GM19463 (cell line): ENCODE results near the gene ATP2A1.

Experiments
- ATAC-seq: cut with Tn5 transposase; IDR thresholded peaks from one replicate; pipeline ENCODE4 v1.9.1; 2021; ENCODE audit warnings: mild to moderate bottlenecking, moderate library complexity; ENCODE audit not compliant: unreplicated experiment

The ATP2A1 gene

DNA sequence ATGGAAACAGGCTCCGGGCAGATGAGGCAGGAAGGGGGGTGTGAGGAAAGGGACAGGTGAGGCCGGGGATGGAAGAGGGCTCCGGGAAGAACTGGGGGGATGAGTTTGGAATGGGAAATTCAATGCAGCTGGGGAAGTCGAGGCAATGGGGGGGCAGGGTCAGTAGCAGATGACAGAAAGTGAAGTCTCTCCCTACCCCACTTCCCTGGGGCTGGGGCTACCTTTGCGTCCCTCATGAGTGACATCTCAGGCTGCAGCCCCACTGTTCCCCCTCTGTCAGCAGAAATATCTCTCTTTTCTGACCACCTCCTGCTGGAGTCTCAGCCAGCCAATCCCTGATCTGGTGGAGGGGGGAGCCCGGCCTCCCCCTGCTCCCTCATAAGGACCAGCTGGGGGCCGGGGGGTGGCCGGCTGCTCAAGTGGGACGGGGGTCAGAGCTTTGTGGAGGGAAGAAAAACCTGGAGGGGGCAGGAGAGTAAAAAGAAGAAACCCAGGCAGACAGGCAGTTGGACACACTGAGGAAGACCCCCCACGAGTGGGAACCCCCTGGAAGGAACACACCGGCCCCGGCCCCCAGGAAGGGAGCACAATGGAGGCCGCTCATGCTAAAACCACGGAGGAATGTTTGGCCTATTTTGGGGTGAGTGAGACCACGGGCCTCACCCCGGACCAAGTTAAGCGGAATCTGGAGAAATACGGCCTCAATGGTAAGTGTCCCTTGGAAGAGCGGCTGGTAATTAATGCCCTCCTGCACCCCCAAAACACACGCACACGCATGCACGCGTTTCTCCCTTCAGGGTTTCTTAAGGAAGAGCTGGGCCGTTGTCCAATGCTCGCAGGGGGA, at the start of gene ATP2A1:
ATP2A1 (plus strand) TSS at position 406 of the 844 bp plus-strand sequence; CDS start at position 590, 184 bp downstream.
- no peak for ATAC-seq

DNA sequence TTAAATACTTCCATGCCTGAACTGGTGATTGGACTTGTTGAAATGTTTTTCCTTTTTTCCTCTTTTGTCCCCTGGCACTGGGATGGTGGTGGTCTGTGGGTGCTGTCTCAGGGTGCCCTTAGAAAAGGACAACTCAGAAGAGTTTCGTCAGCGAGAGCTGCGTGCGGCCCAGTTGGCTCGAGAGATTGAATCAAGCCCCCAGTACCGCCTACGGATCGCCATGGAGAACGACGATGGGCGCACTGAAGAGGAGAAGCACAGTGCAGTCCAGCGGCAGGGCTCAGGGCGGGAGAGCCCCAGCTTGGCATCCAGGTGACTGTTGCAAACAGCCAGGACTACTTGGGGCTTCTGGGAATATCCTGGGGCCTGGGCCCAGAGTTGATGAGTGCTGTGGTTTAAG, 48.5 kb upstream of the ATP2A1 start:
- ATAC-seq = no peak

DNA sequence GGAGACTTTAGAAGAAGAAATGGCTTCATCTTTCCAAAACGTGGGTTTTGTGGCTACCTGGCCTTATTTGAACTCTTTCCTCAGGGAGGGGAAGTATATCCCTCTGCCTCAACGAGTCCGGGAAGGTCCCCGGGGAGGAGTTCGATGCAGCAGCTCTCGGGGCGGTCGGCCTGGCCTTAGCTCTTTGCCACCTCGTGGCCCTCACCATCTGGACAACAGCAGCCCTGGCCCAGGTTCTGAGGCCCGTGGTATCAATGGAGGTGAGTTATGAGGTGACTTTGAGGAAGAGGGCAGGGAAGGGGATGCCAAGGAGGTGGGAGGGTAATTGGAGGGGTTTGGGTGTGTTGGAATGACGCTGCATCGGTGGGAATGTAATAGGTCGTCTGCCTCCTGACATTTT, 47.8 kb upstream of the ATP2A1 start:
- no peak for ATAC-seq

DNA sequence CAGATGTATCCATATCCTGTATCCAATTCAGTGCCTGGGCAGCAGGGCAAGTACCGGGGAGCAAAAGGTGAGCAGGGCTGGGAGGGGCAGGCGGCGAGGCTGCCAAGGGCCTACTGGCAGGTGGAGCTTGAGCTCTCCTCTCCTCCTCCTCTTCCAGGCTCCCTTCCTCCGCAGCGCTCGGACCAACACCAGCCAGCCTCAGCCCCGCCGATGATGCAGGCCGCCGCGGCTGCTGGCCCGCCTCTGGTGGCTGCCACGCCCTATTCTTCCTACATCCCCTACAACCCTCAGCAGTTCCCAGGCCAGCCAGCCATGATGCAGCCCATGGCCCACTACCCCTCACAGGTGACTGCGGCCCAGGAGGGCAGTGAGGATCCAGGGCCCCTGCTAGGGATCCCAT, 43.9 kb upstream of the ATP2A1 start:
- no peak for ATAC-seq

DNA sequence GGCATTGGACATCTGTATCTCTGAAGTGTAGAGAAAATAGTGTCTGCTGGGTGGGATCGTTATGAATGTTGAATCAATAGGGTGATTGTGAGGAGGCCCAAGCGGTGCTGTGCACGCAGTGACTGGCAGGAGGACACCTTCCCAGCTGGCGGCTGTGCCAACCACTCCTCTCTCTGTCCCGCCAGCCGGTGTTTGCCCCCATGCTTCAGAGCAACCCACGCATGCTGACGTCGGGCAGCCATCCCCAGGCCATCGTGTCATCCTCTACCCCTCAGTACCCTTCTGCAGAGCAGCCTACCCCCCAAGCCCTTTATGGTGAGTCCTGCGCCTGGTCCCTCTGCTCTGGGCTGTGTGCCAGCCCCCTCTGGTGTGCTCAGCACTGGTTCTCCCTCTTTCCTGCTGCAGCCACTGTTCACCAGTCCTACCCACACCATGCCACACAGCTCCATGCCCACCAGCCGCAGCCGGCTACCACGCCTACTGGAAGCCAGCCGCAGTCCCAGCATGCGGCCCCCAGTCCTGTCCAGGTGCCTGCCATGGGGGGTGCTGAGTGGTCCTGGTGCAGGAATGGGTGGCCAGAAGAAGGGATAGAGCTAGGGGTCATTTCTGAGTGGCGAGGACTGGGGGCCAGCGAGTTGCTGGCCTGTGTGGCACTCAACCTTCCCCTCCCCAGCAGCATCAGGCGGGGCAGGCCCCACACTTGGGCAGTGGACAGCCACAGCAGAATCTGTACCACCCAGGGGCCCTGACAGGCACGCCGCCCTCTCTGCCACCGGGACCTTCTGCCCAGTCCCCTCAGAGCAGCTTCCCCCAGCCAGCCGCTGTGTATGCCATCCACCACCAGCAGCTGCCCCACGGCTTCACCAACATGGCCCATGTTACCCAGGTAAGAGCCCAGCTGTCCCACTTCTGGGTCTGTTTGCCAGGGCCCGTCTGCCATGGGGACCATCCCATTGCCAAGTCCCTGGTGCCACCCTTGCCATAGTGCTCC, 43.1 kb upstream of the ATP2A1 start:
- ATAC-seq = no peak

DNA sequence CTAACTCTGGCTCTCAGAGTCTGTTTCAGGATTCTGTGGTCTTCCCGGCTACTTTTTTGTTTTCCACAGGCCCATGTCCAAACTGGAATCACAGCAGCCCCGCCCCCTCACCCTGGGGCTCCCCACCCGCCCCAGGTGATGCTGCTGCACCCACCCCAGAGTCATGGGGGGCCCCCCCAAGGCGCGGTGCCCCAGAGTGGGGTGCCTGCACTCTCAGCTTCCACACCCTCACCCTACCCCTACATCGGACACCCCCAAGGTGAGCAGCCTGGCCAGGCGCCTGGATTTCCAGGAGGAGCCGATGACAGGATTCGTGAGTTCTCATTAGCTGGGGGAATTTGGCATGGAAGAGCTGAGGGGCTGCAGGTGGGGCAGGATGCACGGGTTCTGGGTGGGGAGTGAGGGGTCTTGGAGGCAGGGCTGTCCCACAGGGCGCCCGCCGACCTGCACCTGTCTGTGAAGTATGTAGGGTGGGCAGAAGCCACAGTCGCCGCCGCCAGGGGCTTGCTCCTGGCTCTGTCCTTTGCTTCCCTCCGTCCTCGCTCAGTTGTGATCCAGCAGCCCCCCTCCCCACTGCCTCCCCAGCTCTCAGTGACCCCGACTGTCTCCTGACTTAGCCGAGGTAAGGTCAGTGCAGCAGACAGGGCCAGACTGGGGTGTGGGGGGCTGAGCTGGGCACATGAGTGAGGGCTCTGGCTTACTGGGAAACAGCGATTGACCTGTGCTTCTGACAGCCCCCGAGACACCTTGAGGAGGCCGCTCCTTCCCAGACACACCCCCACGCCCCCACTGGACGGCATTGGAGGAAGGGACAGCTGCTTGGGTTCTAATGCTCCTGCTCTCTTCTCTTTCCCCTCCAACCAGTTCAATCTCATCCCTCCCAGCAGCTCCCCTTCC, 42.2 kb upstream of the ATP2A1 start:
- no peak for ATAC-seq

DNA sequence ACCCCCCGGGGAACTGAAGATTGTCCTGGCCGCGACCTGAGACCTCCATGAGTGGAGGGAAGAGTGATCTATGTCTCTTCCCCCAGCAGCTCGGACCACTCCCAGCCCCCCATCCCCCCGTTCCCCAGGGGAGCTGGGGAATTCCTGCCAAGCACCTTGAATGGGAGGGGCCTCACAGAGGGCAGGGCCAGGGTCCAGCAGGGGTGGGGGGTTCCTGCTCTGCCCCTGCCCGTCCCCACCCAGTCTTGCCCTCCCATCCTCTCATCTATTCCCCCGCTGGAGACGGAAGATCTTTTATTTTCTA, 41.6 kb upstream of the ATP2A1 start:
- ATAC-seq = no peak

DNA sequence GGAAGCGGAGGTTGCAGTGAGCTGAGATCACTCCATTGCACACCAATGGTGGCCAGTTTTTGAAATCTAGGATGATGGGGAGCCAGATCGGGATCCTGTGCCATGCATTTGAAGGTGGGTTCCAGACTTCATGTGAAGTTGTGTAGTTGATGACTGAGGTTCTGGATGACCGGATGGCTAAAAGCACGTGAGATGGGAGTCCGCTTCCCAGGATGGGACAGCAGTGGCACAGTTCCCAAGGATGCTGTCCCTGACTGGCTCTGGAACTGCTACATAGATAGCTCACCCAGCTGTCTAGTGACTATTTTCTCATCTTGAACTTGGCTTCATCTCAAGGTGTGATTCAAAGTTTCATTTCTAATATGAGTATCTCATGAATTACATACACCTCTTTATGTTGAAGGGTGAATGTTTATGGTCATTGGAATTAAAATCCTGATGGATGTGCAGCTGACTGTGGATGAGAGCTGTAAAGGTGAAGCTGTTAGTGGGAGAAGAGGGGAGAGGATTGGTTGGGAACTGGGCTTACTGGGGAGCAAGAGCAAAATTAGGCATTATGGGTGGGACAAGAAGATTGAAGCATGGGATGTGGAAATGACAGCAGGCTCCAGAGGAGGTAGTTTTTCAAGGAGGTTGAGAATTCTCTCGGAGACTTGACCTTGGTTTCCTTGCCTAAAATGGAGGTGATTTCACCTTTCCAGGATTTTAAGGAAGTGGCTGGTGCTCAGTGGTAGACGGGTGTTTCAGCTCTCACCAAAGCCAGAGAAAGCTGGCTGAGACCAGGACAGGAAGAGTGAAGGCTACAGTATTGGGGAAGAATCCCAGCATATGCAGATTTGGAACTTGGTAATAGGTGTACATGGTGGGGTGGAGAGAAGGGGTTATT, 40.4 kb upstream of the ATP2A1 start:
- ATAC-seq = no peak

DNA sequence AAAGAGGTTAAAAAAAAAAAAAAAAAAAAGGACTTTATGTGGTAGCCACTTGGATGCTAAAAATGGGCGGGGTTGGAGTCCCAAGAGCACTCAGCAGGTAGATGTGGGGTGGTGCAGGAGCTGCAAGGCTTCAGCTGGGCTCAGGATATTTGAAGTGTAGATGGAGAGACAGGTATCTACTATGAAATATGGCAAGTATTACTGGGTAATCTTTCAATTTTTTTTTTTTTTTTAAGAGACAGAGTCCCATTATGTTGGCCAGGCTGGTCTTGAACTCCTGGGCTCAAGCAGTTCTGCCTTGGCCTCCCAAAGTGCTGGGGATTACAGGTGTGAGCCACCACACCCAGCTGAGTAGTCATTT, 39.8 kb upstream of the ATP2A1 start:
- no peak for ATAC-seq

DNA sequence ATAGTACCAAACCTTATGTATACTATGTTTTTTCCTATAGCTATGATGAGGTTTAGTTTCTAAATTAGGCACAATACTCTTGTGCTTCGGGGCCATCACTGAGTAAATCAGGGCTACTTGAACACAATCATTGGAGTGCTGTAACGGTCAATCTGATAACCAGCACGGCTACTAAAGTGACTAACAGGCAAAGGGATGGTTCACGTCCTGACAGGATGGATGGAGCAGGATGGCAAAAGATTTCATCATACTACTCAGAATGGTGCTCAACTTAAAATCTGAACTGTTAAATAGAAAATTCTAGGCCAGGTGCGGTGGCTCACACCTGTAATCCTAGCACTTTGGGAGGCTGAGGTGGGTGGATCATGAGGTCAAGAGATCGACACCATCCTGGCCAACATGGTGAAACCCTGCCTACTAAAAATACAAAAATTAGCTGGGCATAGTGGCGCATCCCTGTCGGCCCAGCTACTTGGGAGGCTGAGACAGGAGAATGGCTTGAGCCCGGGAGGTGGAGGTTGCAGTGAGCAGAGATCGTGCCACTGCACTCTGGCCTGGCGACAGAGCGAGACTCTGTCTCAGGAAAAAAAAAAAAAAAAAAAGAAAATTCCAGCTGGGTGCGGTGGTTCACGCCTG, 39.2 kb upstream of the ATP2A1 start:
- no peak for ATAC-seq

DNA sequence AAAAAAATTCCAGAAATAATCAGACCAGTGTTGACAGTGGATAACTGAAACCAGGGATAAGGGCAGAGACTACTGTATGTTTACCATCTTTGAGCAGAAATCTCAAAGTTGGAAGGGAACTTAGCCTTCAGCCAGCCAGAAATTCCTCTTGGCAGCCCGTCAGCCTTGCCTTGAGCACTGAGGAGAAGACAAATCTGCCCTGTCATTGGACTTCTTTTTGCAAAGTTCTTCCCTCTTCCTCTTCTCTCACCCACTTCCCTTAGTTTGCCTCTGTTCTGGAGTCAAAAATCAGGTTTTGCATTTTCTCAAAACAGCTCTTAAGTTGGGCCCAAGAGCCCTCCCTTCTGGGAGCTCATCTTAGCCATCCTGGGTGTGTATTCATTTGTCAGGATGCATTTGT, 38.4 kb upstream of the ATP2A1 start:
- no peak for ATAC-seq

DNA sequence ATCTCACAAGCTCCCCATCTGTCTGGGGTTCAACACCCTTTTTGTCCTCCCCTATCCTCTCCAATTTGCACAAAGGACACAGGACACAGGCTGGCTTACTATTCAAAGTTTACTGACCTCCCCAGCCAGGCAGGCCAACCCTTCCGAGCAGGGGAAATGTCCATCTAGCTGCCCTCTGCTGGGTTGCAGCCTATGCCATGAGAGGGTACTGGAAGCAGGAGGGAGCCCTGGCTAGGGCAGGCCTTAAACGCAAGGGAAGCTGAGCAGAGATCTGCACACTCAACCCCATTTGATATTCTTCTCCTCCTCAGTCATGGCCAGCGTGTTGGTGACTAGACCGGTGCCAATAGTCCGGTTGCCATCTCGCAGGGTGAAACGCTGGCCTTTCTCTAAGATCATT, 35.6 kb upstream of the ATP2A1 start:
- no peak for ATAC-seq

DNA sequence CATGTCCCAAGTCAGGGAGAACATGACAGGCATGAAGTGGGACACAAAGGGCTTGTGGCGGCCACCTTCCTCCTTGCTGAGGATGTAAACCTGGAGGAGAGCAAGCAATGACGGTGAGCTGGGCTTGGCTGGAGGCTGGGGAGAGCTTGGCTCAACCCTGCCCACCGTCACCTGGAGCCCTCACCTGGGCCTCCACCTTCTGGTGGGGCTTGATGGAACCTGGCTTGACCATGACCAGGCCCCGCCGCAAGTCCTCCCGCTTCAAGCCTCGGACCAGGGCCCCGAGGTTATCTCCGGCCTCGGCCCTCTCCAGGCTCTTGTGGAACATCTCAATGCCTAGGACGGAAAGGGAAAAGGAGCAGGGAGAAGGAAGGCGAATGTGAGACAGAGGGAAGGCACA, 34.5 kb upstream of the ATP2A1 start:
- no peak for ATAC-seq

DNA sequence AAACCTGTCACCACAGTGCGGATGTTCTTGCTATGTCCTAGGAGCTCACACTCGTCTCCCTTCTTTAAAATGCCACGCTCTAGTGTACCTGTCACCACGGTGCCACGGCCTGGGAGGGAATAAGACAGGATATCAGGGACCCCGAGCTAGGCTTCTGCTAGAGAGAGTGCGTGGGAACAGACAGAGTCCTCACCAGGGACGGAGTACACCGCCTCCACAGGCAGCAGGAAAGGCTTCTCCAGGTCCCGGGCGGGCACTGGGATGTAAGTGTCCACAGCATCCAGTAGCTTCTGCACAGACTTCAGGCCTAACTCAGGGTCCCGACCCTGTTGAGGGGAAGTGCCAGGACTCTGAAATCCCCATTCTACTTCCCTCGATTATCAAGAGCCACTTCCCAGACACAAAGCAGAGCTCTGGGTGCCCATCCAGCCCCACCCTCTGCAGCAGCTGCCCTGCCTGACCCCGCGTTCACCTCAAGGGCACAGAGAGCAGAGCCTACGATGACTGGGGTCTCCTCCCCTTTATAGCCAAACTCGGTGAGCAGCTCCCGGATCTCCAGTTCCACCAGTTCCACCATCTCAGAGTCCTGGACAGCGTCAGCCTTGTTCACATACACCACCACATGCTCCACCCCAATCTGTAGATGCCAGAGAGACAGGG, 33.9 kb upstream of the ATP2A1 start:
- no peak for ATAC-seq

DNA sequence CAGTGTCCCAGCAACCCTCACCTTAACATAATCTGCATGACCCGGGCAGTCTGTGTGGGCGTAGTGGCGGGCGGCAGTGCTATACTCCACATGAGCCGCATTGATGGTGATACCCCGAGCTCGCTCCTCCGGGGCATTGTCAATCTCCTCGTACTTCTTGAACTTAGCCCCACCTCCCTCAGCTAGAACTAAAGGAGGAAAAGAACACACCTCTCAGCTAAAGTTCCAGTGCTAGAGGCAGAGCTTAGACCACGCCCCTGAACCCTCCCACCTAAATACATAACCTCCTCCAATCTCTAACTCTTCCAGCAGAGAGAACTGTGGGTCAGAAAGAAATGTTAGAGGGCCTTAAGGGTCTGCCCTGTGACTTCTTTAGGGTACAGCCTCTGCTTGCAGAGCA, 33.0 kb upstream of the ATP2A1 start:
- ATAC-seq = no peak

DNA sequence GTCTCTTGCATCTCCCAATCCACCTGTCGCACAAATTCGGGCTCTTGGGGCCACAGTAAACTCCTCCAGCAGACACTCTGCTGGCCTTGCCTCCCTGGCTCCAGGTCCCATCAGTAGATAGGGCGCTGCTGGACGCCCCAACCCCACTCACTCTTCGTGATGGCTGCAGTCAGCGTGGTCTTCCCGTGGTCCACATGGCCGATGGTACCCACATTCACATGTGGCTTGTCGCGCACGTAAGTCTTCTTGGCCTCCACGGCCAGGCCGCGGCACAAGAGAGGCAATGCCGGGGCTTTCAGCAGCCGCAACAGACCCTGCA, 32.6 kb upstream of the ATP2A1 start:
- ATAC-seq = no peak

DNA sequence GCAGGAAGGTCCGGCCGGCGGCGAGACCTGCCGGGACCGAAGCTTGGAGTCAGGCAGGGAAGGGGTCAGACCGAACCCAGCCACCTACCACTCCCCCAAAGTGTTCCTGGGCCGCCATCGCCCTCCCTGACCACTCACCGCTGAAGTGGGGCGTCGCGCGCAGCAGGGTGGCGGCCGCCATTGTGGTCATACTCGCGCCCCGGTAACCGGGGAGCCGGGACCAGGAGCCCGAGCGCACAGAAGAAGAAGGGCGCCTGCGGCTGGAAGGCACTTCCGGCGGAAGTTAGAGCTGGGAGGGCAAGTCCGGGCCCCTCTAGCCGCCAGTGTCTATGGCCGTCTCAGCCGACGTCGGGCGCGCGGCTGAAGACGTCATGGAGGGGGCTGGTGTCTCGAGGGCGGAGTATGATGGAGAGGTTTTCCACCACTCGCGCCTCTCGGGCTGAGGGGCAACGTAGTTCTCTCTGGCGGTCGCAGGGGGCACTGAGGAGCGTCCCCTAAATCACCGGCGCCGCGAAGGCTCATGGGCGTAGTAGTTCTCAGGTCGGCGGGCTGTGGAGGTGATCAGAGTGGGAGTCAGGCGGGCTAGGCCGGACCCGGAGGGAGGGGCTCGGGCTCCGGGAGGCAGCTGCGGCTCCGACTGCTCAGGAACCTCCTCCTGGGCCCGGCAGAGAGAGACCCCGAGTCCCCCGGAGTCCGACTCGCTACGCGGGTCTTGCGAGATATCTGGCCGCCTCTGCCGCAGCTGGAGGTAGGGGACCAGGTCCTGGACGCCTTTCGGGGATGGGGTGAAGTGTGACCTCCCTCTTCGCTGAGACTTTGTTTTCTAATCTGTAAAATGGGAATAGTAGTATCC, 32.0 kb upstream of the ATP2A1 start, which contains the start of gene TUFM:
TUFM (minus strand) TSS at position 269 of the 853 bp plus-strand sequence; CDS start at position 190, 79 bp downstream.
- peak; percentile 95 for ATAC-seq

DNA sequence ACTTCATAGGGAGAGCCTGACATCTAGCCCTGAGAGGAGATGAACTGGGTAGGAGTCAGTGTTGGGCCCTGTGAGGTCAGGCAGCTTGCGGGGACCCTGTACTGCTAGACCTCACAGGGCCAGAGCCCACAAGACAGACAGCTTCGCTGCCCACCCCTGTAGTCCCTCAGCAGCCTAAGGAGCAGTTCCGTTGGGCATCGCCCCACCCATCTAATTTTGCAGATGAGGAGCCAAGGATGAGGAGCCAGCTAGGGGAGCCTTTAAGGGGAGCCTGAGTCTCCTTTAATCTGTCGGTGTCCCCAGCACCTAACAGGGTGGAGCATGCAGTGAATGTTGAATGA, 31.4 kb upstream of the ATP2A1 start:
- ATAC-seq = no peak
